GM23338 (cell line): Measurements from ENCODE around the gene CACNA2D1.

ENCODE experiments used
- CTCF ChIP-seq, 2 experiments: fragments of 200-600 bp in 1 of 2; sonication (generic) in 1 of 2; conservative IDR thresholded peaks; 2 replicates each; pipeline versions ENCODE4 v1.5.1 to v1.6.1; 2016 to 2017; ENCODE audit warnings: antibody characterized with exemption in 2 of 2, low read depth in 2 of 2, mild to moderate bottlenecking in 2 of 2, moderate library complexity in 1 of 2
- EZH2 ChIP-seq: fragments of 200-600 bp; sonication (generic); IDR thresholded peaks from one replicate; pipeline ENCODE4 v1.8.0; 2017; ENCODE audit warnings: antibody characterized with exemption, mild to moderate bottlenecking, low read depth; ENCODE audit not compliant: unreplicated experiment

DNA sequence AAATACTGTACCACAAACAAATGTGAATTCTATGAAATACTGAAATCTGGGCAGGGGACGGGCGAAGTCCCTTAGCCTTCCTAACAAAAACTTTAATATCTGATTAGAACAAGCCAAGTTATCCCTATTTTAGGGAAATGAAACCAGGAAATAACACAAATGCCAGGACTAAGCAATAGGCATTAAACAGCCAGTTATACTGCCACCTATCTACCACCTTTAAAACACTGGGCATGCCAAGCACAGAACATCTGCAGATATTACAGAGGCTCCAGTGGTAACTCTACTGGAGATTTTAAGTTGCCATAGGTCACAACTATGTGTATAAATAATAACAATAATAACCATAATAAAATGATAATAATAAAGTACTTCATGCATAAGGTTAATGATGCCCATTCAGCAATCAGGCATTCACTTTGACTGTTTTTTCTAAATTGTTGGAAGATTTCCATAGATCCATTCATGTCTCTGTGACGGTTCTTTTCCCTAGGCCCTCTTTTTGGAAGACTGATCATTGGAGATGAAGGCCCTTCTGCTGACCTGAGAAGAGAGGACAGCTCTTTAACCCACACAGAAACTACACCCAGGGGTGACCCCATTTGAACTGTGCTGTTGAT, 195.7 kb downstream of the CACNA2D1 start:
- TF ChIP-seq CTCF (conservative IDR thresholded peaks at IDR 0.05; ENCODE audit: low read depth in 2 of 2), result peak; percentile 74 to 75
- TF ChIP-seq EZH2, result no peak
